Gastrocnemius medialis (tissue), 4 donors: ENCODE measurements around the gene CDC42BPG. TPM values are rescaled to one million over a fixed set of nuclear protein-coding genes. Genes with fewer than 3 reads are reported as not detected.

Experiments
- ATAC-seq, 2 donors: fragments of 150-250 bp; one replicate each; pipeline ENCODE4 v1.9.1; 2016
- DNase-seq, 2 donors: peaks; one replicate each; pipeline ENCODE4 v3.0.0-alpha.2; 2019
- H3K27ac ChIP-seq, 4 donors: fragments of 200-600 bp; sonication (generic); 1 replicate in 1 of 4; 2 replicates in 3 of 4; pipeline ENCODE4 v1.5.1; 2016 to 2018; ENCODE audit warnings: mild to moderate bottlenecking in 2 of 4, moderate library complexity in 1 of 4
- H3K27me3 ChIP-seq, 3 donors: fragments of 200-600 bp; sonication (generic) in 2 of 3; 1 replicate in 1 of 3; 2 replicates in 2 of 3; pipeline versions ENCODE4 v1.5.1 to v1.6.0; 2016 to 2019; ENCODE audit warnings: mild to moderate bottlenecking in 1 of 3, moderate library complexity in 1 of 3
- H3K36me3 ChIP-seq, 2 donors: fragments of 200-600 bp; sonication (generic) in 1 of 2; one replicate each; pipeline ENCODE4 v1.5.1; 2017 to 2018
- H3K4me1 ChIP-seq, 2 donors: fragments of 200-600 bp; sonication (generic) in 1 of 2; one replicate each; pipeline ENCODE4 v1.5.1; 2016 to 2017; ENCODE audit warnings: mild to moderate bottlenecking in 2 of 2
- H3K4me3 ChIP-seq, 4 donors: fragments of 200-600 bp; sonication (generic) in 3 of 4; 1 replicate in 1 of 4; 2 replicates in 3 of 4; pipeline ENCODE4 v1.5.1; 2016 to 2019; ENCODE audit warnings: mild to moderate bottlenecking in 2 of 4
- H3K9me3 ChIP-seq, 3 donors: fragments of 200-600 bp; sonication (generic) in 2 of 3; 1 replicate in 1 of 3; 2 replicates in 2 of 3; pipeline ENCODE4 v1.5.1; 2016 to 2019
- CTCF ChIP-seq, 5 experiments: fragments of 450-650 bp in 3 of 5; fragments of 200-600 bp in 2 of 5; sonication (generic) in 2 of 5; IDR thresholded peaks in 4 of 5; conservative IDR thresholded peaks in 1 of 5; 1 replicate in 4 of 5; 2 replicates in 1 of 5; pipeline ENCODE4 v1.5.1; 2016 to 2019; ENCODE audit warnings: antibody characterized with exemption in 5 of 5, mild to moderate bottlenecking in 3 of 5, moderate library complexity in 3 of 5
- POLR2A ChIP-seq, 2 donors: fragments of 450-650 bp; IDR thresholded peaks; one replicate each; pipeline ENCODE4 v1.6.1; 2017; ENCODE audit warnings: antibody characterized with exemption in 2 of 2, mild to moderate bottlenecking in 2 of 2, moderate library complexity in 2 of 2
- in situ Hi-C, 4 donors: fragments of 200-750 bp; cut with MboI; loops; one replicate each; pipeline versions ENCODE4 v1.15.0 to v1.8.0; 2017; ENCODE audit warnings: low sequenced_read_pairs in 4 of 4
- intact Hi-C: fragments of 100-400 bp; cut with DNase I; formaldehyde crosslinking; loops from one replicate; pipeline ENCODE4 v1.15.1; 2023; ENCODE audit warnings: low total_unique reads
- total RNA-seq, 4 donors: library from RNA; depleted of rRNA; stranded (reverse); fragments of >200 nt; gene quantifications; one replicate each; pipeline versions ENCODE4 v1.1.0 to v1.2.3, GENCODE V29; 2016

The CDC42BPG gene
- total RNA-seq, 4 donors from 2014 or later, result 0.15 to 0.19 TPM; not detected in 2

GRCh38 chr11:64855596-64856304 is 11.3 kb upstream of the CDC42BPG start:
- intact Hi-C loops (loop anchor here (1.0 to 10.0 kb wide), 4 partner anchors 23 to 722 kb away; partner anchors contain the start of genes EHBP1L1, EHD1, PPP2R5B and TM7SF2), in situ Hi-C loops (no loop called here)
- peak in 1 of 2 donors; percentile 32 for DNase-seq
- peak overlapping the region; percentile 90 to 94 (median 92) for H3K27ac ChIP-seq
- no peaks in the 10 kb centered on the region for H3K36me3 ChIP-seq
- no peak overlapping the region for H3K4me3 ChIP-seq
- no peaks in the 10 kb centered on the region for H3K27me3 ChIP-seq
- no peak for ATAC-seq
- H3K9me3 ChIP-seq, result no peaks in the 10 kb centered on the region
- H3K4me1 ChIP-seq, result peaks cover 86 to 93% of the 10 kb centered on the region in 2 donors
- TF ChIP-seq CTCF (IDR thresholded peaks at IDR 0.05 in 4 of 5, conservative IDR thresholded peaks at IDR 0.05 in 1 of 5) (no peak), POLR2A (IDR thresholded peaks at IDR 0.05) (no peak)

GRCh38 chr11:64854534-64855502 is 10.4 kb upstream of the CDC42BPG start:
- ATAC-seq, result peak; percentile 49 to 53
- in situ Hi-C loops (no loop called here), intact Hi-C loops (loop anchor here (2.0 to 10.0 kb wide), 3 partner anchors 70 to 722 kb away; partner anchors contain the start of genes EHBP1L1, PPP2R5B, TM7SF2 and ZNHIT2)
- Histone ChIP-seq H3K9me3 (no peaks in the 10 kb centered on the region), H3K36me3 (no peaks in the 10 kb centered on the region), H3K4me3 (peak overlapping the region in 2 of 4 donors; percentile 7 to 19), H3K4me1 (peaks cover 86 to 96% of the 10 kb centered on the region in 2 donors), H3K27ac (peak overlapping the region; percentile 90 to 94 (median 92)), H3K27me3 (no peaks in the 10 kb centered on the region)
- DNase-seq, result peak; percentile 72 to 94
- TF ChIP-seq POLR2A (IDR thresholded peaks at IDR 0.05) (peak in 1 of 2 donors; percentile 14), CTCF (IDR thresholded peaks at IDR 0.05 in 4 of 5, conservative IDR thresholded peaks at IDR 0.05 in 1 of 5) (no peak)

- DNase-seq, result peak in 1 of 2 donors; percentile 33
- no peaks in the 10 kb centered on the region for H3K36me3 ChIP-seq
- in situ Hi-C loops (no loop called here), intact Hi-C loops (loop anchor here (2.0 to 10.0 kb wide), 2 partner anchors 71 to 261 kb away; partner anchors contain the start of genes PPP2R5B, TM7SF2 and ZNHIT2)
- no peaks in the 10 kb centered on the region for H3K9me3 ChIP-seq
- H3K27ac ChIP-seq, result peak overlapping the region; percentile 90 to 94 (median 92)
- TF ChIP-seq POLR2A (IDR thresholded peaks at IDR 0.05), result no peak
- TF ChIP-seq CTCF (IDR thresholded peaks at IDR 0.05 in 4 of 5, conservative IDR thresholded peaks at IDR 0.05 in 1 of 5), result no peak
- peaks cover 86 to 92% of the 10 kb centered on the region in 2 donors for H3K4me1 ChIP-seq
- ATAC-seq, result no peak
- peak overlapping the region in 1 of 4 donors; percentile 19 for H3K4me3 ChIP-seq
- no peaks in the 10 kb centered on the region for H3K27me3 ChIP-seq
Observed at GRCh38 chr11:64854157-64854533, 9.7 kb upstream of the CDC42BPG start.

- peaks cover 86 to 92% of the 10 kb centered on the region in 2 donors for H3K4me1 ChIP-seq
- DNase-seq, result peak in 1 of 2 donors; percentile 37
- peak overlapping the region; percentile 90 to 94 (median 92) for H3K27ac ChIP-seq
Observed at GRCh38 chr11:64853709-64854108, 9.3 kb upstream of the CDC42BPG start.

More at GRCh38 chr11:64853709-64854108, 9.3 kb upstream of the CDC42BPG start:
- TF ChIP-seq CTCF (IDR thresholded peaks at IDR 0.05 in 4 of 5, conservative IDR thresholded peaks at IDR 0.05 in 1 of 5) (no peak), POLR2A (IDR thresholded peaks at IDR 0.05) (no peak)
- Histone ChIP-seq H3K9me3 (no peaks in the 10 kb centered on the region), H3K27me3 (no peaks in the 10 kb centered on the region), H3K36me3 (no peaks in the 10 kb centered on the region), H3K4me3 (no peak overlapping the region)
- ATAC-seq, result no peak
- in situ Hi-C loops (no loop called here), intact Hi-C loops (loop anchor here (2.0 to 10.0 kb wide), 2 partner anchors 71 to 261 kb away; partner anchors contain the start of genes PPP2R5B, TM7SF2 and ZNHIT2)
